NCI-H82 treated with DMSO at 0.1 percent for 48 hours (cell line): ENCODE results near the gene MT1M.
"Not testable (repeated sequence)": the region's sequence is repeated elsewhere in the genome, so short reads cannot be mapped to it uniquely, and the experiment has no call there.

Experiments used
- DNase-seq: peaks from one replicate; lab custom pipeline; 2025; ENCODE audit not compliant: unreplicated experiment; lab: John Stamatoyannopoulos, UW

Gene MT1M

GRCh38 chr16:56671691-56672090 lies 39.2 kb downstream of the MT1M start:
- not testable (repeated sequence) for DNase-seq

GRCh38 chr16:56672171-56672570 lies 39.7 kb downstream of the MT1M start:
- not testable (repeated sequence) for DNase-seq

DNA sequence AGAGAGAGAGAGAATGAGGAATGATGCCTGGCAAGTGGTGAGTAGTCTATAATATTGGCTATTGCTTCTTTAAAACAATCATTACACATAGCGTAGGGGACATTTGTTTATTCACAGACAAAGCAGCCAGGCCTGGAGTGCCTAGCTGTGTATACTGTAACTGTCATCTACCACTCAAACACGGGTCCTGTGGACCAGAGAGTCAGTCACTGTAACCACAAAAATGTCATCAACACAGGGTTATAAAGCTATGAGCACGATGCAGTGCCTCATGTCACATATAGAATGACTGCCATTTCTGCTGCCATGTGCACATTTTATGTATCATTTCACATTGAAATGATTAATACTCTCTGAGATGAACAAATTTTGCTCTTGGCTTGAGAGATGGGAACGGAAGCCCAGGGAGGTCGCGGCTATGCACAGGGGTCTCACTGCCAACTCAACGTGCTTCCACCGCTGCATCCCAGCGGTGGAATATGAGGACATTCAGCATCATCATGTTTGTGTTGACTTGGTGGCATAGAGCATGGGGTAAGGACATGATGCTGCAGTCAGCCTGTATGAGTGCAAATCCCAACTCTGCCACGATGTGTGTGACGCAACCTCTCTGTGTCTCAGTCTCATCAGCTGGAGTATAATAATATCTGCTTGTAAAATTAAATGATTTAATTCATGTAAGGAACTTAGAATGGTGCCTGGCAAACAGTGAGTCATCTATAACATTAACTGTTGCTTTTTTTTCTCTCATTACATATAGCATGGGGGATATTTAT lies 40.5 kb downstream of the MT1M start:
- DNase-seq: no peak

- DNase-seq: no peak
These were observed 41.5 kb downstream of the MT1M start for GRCh38 chr16:56673921-56674320.

DNA sequence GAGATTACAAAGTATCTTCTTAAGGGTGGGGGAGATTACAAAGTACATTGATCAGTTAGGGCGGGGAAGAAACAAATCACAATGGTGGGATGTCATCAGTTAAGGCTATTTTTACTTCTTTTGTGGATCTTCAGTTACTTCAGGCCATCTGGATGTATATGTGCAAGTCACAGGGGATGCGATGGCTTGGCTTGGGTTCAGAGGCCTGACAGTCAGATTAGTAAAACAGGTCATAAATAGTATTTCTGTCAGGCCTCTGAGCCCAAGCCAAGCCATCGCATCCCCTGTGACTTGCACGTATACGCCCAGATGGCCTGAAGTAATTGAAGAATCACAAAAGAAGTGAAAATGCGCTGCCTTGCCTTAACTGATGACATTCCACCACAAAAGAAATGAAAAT lies 42.1 kb downstream of the MT1M start:
- DNase-seq: not testable (repeated sequence)

GRCh38 chr16:56675685-56676210 lies 43.3 kb downstream of the MT1M start:
- DNase-seq: no peak

GRCh38 chr16:56677474-56677873 lies 45.0 kb downstream of the MT1M start:
- DNase-seq: no peak

DNA sequence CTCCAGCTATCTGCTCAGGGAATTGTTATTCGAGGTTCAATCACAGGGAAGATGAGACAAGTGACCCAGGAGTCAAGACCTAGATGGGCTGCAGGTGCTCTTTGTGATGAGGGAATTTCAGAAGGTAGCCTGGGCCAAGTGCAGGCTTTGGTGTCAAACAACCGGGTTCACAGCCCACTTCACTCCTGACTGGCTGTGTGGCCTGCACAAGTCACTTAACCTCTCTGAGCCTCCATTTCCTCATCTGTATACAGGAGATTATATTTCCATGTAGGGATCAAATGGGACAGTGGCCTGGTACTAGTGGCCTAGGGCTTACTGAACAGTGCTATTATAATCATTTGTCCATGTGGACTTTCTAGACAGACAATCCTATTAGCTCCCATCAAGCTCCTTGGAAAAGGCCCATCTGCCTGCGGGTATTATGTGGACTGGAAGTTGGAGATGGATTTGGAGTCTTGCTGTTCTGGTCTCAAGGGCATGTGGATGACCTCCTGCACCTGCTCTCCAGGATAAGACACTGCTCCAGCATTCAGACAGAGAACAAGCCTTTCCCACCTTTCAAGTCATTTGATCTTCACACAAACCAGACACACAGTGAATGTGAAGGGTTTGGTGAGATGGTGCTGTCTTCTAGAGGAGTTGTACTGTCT lies 46.7 kb downstream of the MT1M start:
- DNase-seq: peak; percentile 87

GRCh38 chr16:56679818-56680217 lies 47.4 kb downstream of the MT1M start:
- no peak for DNase-seq

GRCh38 chr16:56681939-56682702 lies 49.7 kb downstream of the MT1M start, which contains the start of gene MT1X:
Gene MT1X, plus strand, starts transcription at chr16:56682470. Its CDS starts 71 bp downstream, at chr16:56682541.
- peak; percentile 12 for DNase-seq

GRCh38 chr16:56682703-56683397 lies 50.4 kb downstream of the MT1M start:
- DNase-seq: no peak
